ENCODE measurements around the gene RAB5B.

RAB5B gene, protein sequence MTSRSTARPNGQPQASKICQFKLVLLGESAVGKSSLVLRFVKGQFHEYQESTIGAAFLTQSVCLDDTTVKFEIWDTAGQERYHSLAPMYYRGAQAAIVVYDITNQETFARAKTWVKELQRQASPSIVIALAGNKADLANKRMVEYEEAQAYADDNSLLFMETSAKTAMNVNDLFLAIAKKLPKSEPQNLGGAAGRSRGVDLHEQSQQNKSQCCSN

DNA sequence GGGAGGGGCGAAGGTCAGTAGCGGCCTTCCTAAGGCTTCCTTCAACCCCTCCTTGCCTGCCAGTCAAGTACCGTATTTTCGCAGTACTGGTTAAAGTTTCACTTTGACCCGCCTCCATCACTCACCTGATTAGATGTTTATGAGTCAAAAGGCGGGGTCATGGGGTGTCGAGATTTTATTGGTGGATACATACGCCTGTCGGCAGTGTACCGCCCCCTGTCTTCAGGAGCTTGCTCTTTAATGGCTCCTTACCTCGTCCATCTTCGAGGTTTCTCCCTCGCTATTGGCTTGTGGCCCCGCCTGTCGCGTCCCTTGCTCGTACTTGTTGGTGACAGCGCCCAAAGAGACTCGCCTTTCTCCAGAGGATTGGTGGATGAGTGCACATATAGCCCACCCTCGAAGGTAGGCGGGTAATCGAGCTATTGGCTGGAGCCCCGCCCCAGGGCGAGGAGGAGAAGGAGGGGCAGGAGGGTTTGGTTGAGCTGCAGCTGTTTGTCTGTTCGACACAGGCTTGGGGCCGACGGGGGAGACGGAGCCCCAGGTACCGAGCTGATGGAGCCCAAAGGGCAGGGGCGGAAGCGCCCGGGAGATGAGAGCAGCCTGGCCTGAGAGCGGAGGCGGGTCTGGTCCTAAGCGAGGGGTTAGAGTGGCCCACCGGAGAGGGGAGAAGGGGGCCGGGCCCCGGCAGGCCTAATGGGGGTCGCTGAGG lies at the start of gene RAB5B:
TSS of gene RAB5B (plus strand) at position 480 of the 709 bp plus-strand sequence. CDS start 12,883 bp downstream, outside the sequence.
- DNase-seq (ENCODE audit: low read depth) = peak; percentile 97

- DNase-seq (ENCODE audit: low read depth) = no peak
These were observed 48.5 kb upstream of the RAB5B start for GRCh38 chr12:55925371-55925770.

DNA sequence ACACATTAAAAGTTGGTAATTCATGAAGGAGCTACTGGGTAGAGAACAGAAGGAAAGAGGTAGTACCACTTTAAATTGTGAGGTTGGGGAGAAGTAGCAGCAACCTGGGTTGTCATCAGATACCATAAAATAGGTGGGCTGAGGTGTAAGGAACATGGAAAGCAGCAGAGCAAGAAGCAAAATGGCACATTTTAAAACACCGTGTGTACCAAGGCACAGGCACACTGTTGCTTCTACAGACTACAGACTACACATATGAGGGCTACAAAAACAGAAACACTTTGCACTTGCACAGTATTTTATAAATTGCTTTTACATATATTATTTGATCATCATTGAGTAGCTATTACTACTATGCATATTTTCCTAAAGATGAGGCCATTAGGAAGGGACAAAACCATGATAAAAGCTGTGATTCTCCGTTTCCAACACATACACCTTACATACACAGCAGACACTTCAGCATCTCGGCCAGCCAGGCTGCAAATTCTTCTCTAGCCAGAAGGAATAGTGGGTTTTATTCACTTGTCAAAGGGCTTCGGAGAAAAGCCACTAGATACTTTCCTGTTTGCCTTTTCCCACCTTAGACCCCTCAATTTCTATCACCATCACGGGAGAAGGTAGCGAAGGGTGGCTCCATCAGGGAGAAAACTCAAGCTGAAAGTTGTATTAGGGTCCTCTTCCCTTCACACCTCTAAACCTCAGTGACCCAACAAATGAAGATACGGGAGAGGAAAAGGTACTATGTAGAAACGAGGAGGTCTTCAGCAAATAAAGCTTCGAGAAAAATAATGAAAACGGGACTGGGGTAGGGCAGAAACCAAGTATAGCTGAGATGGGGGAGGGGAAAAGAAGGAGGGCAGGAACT lies 47.8 kb upstream of the RAB5B start:
- no peak for DNase-seq (ENCODE audit: low read depth)

GRCh38 chr12:55926738-55927587 lies 46.9 kb upstream of the RAB5B start:
- DNase-seq (ENCODE audit: low read depth) = peak; percentile 84

- peak; percentile 30 for DNase-seq (ENCODE audit: low read depth)
These were observed 46.0 kb upstream of the RAB5B start, which contains the start of gene PYM1 for GRCh38 chr12:55927588-55928502. Gene PYM1 (minus strand): TSS chr12:55927894. CDS start chr12:55927761, 133 bp downstream.

- DNase-seq (ENCODE audit: low read depth) = peak; percentile 73
These were observed 44.5 kb upstream of the RAB5B start for GRCh38 chr12:55929306-55929791.

DNA sequence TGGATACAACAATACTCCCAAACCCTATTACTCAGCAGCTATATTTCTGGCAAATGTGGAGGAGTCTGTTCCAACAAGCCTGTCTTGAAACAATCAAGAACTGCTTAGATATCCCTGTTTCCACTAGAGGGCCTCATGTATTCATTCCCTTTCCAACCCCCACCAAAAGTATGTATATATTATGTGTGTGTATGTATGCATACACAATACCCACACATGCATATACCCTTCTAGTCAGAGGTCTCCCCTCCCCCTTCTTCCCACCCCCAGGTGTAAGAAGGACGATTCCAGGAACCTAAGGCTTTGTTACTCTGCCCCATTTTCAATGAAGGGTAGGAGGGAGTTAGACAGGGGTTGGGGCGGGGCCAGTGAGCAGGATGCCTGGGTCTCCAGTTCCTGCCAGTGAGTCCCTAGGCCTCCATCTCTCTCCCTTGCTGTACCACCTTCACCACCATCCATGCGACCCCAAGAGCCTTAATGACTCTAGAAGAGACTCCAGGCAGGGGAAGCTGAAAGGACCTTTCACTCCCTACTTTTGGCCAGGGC lies 43.0 kb upstream of the RAB5B start, which contains the start of gene DGKA:
TSS of gene DGKA (plus strand) at position 392 of the 546 bp plus-strand sequence. CDS start 5,342 bp downstream, outside the sequence.
- peak; percentile 59 for DNase-seq (ENCODE audit: low read depth)

DNA sequence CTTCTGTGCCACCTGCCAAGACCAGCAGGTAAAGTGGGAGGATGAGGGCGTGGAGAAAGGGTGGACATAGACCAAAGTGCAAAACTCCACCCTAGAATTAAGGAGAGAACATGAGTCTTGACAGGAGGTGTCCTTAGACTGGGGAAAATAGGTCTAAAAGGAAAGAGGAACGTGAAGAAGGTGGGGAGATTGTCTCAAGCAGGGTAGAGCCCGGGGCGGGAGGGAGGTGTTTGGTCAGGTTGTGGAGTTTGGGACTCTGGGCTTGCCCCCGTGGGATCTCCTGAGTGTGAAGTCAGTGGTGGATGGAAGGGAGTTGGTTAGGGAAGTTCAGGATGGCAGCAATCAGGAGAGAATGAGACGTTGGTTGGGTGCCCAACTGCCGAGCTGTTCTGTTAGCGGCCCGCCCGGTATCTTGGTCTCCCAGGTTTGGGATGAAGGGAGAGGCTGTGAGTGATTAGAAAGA lies 42.5 kb upstream of the RAB5B start:
- DNase-seq (ENCODE audit: low read depth) = no peak

- no peak for DNase-seq (ENCODE audit: low read depth)
These were observed 41.9 kb upstream of the RAB5B start for GRCh38 chr12:55931780-55932550.

DNA sequence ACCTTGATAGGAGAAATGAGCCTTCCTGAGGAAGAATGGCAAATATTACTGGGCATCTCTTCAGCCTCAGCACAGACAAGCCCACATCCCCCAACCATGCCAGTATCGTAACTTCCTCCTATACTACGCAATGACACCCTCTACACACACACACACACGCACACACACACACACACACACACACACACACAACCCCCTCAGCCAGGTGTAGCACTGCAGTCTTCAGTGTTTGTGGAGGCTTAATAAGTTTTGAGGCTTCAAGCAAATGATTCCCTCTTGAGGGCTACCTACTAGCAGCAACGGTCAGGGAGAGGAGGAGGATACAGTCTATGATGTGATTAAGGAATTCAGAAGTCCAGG lies 41.3 kb upstream of the RAB5B start:
- DNase-seq (ENCODE audit: low read depth) = peak; percentile 38

DNA sequence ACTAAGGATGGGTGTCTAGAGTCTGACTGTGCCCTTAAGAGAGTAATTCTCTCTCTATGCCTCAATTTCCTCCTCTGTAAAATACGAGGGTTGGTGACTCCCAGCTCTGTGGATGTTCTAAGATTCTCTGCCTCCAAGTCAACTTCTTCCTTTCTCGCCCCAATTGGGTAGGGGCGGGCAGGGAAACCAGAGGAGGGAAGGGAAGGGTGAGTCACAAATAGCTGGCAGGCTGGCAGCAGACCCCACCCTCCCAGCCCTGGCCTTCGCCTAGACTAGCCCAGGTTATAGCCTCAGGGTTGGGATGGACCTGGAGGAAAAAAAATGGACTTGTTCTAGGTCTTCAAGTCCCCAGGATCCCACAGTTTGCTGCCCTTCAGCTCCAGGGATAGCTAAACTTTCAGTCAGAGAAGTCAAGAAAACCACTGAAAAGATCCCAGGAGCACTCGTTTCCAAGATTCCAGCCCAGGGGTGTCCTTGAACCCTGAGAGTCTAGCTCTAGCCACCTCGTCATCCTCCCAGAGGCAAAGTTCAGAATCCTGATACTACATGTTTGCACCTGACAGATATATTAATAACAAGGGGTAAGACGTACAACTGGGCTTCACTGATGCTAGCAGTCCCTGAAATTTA lies 40.6 kb upstream of the RAB5B start:
- no peak for DNase-seq (ENCODE audit: low read depth)

DNA sequence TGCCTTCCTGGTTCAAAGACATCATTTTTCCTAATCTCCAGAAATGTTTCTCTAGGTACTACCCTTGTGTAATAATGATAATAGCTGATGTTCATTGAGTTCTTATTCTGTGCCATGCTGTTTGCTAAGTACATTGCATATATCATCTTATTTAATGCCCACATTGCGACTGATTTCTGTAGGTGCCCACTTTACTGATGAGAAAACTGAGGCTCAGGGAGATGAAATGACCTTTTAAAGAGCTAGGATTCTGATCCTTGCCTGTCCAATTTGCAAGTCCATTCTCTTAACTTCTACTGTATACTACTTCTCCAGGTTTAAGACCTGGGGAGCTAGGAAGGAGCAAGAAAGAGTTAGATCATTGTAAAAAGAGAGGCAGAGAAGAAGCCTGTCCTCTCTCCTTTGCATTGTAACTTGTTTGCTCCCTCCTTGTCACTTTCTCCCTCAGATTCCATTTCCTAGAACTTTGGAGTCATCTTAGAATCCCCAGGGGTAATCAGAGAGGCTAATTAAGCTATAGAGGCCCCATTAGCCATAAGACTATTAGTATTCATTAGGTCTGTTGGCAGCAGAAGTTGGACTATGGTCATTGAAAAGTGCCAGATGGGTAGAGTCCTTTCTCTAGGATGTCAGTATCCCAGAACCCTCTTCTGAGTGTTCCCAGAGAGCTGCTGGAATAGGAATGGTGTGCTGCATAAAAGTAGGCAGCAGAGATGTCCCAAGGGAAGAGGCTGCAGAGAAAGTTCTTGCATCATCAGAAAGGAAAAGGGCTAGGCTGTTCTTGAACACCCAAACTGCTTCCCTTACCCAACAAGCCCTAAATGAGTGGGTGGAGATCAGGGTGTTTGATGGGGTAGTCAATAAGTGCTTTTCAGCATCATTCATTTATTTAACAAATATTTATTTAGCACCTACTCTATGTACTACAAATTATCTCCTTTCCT lies 39.8 kb upstream of the RAB5B start:
- no peak for DNase-seq (ENCODE audit: low read depth)

DNA sequence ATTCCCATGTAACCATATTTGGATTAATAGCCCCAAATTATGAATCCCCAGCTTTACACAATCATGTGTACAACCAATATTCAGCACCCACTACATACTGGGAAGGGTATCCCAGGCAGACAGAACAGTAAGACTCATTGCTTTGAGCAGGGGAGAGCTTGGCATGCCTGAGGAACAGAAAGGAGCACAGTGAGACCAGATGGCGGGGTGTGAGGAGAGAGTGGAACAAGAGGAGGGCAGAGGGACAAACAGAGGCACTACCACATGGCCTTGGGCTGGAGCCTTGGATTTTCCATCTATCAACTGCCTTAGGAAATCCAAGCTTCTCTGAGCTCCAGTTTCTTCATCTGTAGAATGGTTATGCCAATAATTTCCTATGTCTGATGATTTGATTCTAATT lies 39.1 kb upstream of the RAB5B start:
- no peak for DNase-seq (ENCODE audit: low read depth)

GRCh38 chr12:55935738-55936151 lies 38.1 kb upstream of the RAB5B start:
- DNase-seq (ENCODE audit: low read depth) = no peak

GRCh38 chr12:55937981-55938380 lies 35.9 kb upstream of the RAB5B start:
- no peak for DNase-seq (ENCODE audit: low read depth)

DNA sequence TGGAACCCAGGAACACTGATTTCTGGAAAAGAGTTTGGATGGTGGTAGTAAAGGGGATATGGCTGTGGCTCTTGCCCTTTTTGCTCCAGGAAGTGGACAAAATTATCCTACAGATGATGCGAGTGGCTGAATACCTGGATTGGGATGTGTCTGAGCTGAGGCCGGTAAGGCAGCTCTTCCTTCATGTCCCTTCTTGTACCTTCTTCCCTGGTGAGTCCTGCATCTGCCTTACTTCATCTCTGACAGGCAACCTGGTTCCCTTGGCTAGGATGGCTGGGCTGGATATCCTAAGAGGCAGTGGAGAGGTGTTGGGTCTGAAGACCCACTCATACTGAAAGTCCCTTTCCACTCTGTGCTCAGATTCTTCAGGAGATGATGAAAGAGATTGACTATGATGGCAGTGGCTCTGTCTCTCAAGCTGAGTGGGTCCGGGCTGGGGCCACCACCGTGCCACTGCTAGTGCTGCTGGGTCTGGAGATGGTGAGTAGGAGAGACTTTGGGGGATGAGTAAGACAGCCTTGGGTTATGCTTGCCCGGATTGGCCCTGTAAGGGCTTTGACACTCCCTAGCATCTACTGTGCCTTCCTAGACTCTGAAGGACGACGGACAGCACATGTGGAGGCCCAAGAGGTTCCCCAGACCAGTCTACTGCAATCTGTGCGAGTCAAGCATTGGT lies 34.9 kb upstream of the RAB5B start:
- no peak for DNase-seq (ENCODE audit: low read depth)

All from activated gamma-delta T cell treated with anti-CD3 and anti-CD28 coated beads, Interleukin-2, amount 50 U/mL, for 16 hours (primary cell).